HG03060 (cell line): ENCODE data around the gene MORN1.

Experiments used
- ATAC-seq: cut with Tn5 transposase; IDR thresholded peaks from one replicate; pipeline ENCODE4 v1.9.1; 2021; ENCODE audit warnings: low read depth, moderate number of reproducible peaks; ENCODE audit not compliant: unreplicated experiment

MORN1 gene

GRCh38 chr1:2425892-2426291 is 34.5 kb upstream of the MORN1 start:
- no peak for ATAC-seq

- no peak for ATAC-seq
Measured at GRCh38 chr1:2422523-2422922, 31.2 kb upstream of the MORN1 start.

GRCh38 chr1:2419416-2419815 is 28.1 kb upstream of the MORN1 start:
- no peak for ATAC-seq

GRCh38 chr1:2418791-2419320 is 27.5 kb upstream of the MORN1 start:
- ATAC-seq = no peak

- no peak for ATAC-seq
Measured at GRCh38 chr1:2417833-2418225, 26.5 kb upstream of the MORN1 start.

- no peak for ATAC-seq
Measured at GRCh38 chr1:2417083-2417832, 25.9 kb upstream of the MORN1 start.

- no peak for ATAC-seq
Measured at GRCh38 chr1:2416403-2416802, 25.0 kb upstream of the MORN1 start.

- ATAC-seq = no peak
Measured at GRCh38 chr1:2415801-2416208, 24.5 kb upstream of the MORN1 start.

- no peak for ATAC-seq
Measured at GRCh38 chr1:2415337-2415736, 24.0 kb upstream of the MORN1 start.

GRCh38 chr1:2414297-2414958 is 23.1 kb upstream of the MORN1 start:
- ATAC-seq = no peak

GRCh38 chr1:2413495-2414296 is 22.3 kb upstream of the MORN1 start:
- no peak for ATAC-seq

GRCh38 chr1:2412773-2413494 is 21.6 kb upstream of the MORN1 start:
- peak; percentile 8 for ATAC-seq

GRCh38 chr1:2412395-2412772 is 21.0 kb upstream of the MORN1 start, which contains the start of gene PEX10:
Gene PEX10 (minus strand): TSS chr1:2412564. CDS start chr1:2412502, 62 bp downstream.
- peak; percentile 56 for ATAC-seq

- peak; percentile 13 for ATAC-seq
Measured at GRCh38 chr1:2411801-2412394, 20.5 kb upstream of the MORN1 start.

- no peak for ATAC-seq
Measured at GRCh38 chr1:2409745-2410144, 18.4 kb upstream of the MORN1 start.

- no peak for ATAC-seq
Measured at GRCh38 chr1:2408859-2409276, 17.5 kb upstream of the MORN1 start.

GRCh38 chr1:2408456-2408855 is 17.1 kb upstream of the MORN1 start:
- no peak for ATAC-seq

- ATAC-seq = no peak
Measured at GRCh38 chr1:2407991-2408275, 16.6 kb upstream of the MORN1 start.

- no peak for ATAC-seq
Measured at GRCh38 chr1:2407166-2407990, 16.0 kb upstream of the MORN1 start.
